H9 (cell line): ENCODE data around the gene ILF2. TPM values are rescaled to one million over a fixed set of nuclear protein-coding genes. Genes with fewer than 3 reads are reported as not detected.

ENCODE experiments used
- DNase-seq: peaks from one replicate; pipeline ENCODE4 v3.0.0-alpha.2; 2017
- H2AFZ ChIP-seq: one replicate; pipeline ENCODE4 v1.6.1; 2013; ENCODE audit warnings: mild to moderate bottlenecking, low read length, control low read depth, moderate library complexity
- H2AK5ac ChIP-seq: 2 replicates; pipeline ENCODE4 v1.6.1; 2013; ENCODE audit warnings: low read length, control low read depth, mixed read lengths; ENCODE audit not compliant: insufficient read length
- H2BK120ac ChIP-seq: one replicate; pipeline ENCODE4 v1.6.1; 2013; ENCODE audit warnings: low read depth, mild to moderate bottlenecking, low read length, control low read depth, inconsistent platforms; ENCODE audit not compliant: poor library complexity, severe bottlenecking
- H2BK12ac ChIP-seq: 2 replicates; pipeline ENCODE4 v1.6.1; 2013; ENCODE audit warnings: low read length, control low read depth, mixed read lengths, low read depth; ENCODE audit not compliant: insufficient read length
- H2BK15ac ChIP-seq: 2 replicates; pipeline ENCODE4 v1.6.1; 2013; ENCODE audit warnings: low read depth, low read length, control low read depth
- H2BK20ac ChIP-seq: one replicate; pipeline ENCODE4 v1.6.1; 2013; ENCODE audit warnings: low read depth, mild to moderate bottlenecking, low read length, control low read depth, inconsistent platforms; ENCODE audit not compliant: poor library complexity, severe bottlenecking
- H2BK5ac ChIP-seq: 2 replicates; pipeline ENCODE4 v1.6.1; 2013; ENCODE audit warnings: low read length, control low read depth, mixed read lengths; ENCODE audit not compliant: insufficient read length
- H3K14ac ChIP-seq: 2 replicates; pipeline ENCODE4 v1.6.1; 2013; ENCODE audit warnings: low read length, control low read depth; ENCODE audit not compliant: insufficient read depth
- H3K18ac ChIP-seq: 2 replicates; pipeline ENCODE4 v1.6.1; 2013; ENCODE audit warnings: low read depth, mild to moderate bottlenecking, mixed read lengths, low read length, control low read depth; ENCODE audit not compliant: insufficient read length
- H3K23ac ChIP-seq: 2 replicates; pipeline ENCODE4 v1.6.1; 2013; ENCODE audit warnings: low read length, control low read depth, mixed read lengths, low read depth; ENCODE audit not compliant: insufficient read length
- H3K23me2 ChIP-seq: 2 replicates; pipeline ENCODE4 v1.6.1; 2013; ENCODE audit warnings: low read depth, mild to moderate bottlenecking, mixed read lengths, low read length, control low read depth; ENCODE audit not compliant: insufficient read length, poor library complexity, severe bottlenecking
- H3K27ac ChIP-seq: 2 replicates; pipeline ENCODE4 v1.5.1; 2013; ENCODE audit warnings: low read length, control low read depth, mixed read lengths, low read depth; ENCODE audit not compliant: insufficient read length
- H3K27me3 ChIP-seq: 2 replicates; pipeline ENCODE4 v1.6.1; 2013; ENCODE audit warnings: low read length, control low read depth, inconsistent platforms; ENCODE audit not compliant: insufficient read depth
- H3K4ac ChIP-seq: 2 replicates; pipeline ENCODE4 v1.6.1; 2013; ENCODE audit warnings: low read depth, mild to moderate bottlenecking, control low read depth, inconsistent platforms, low read length, moderate library complexity
- H3K4me1 ChIP-seq: 2 replicates; pipeline ENCODE4 v1.6.1; 2013; ENCODE audit warnings: low read length, control low read depth, inconsistent platforms; ENCODE audit not compliant: insufficient read depth
- H3K4me2 ChIP-seq: 2 replicates; pipeline ENCODE4 v1.6.1; 2013; ENCODE audit warnings: low read length, control low read depth, mixed read lengths; ENCODE audit not compliant: insufficient read length, insufficient read depth
- H3K56ac ChIP-seq: 2 replicates; pipeline ENCODE4 v1.6.1; 2013; ENCODE audit warnings: low read depth, mild to moderate bottlenecking, mixed read lengths, low read length, control low read depth; ENCODE audit not compliant: insufficient read length
- H3K79me1 ChIP-seq: 2 replicates; pipeline ENCODE4 v1.6.1; 2013; ENCODE audit warnings: low read depth, mild to moderate bottlenecking, moderate library complexity, low read length, control low read depth, inconsistent platforms; ENCODE audit not compliant: insufficient read depth, poor library complexity, severe bottlenecking
- H3K79me2 ChIP-seq: 2 replicates; pipeline ENCODE4 v1.6.1; 2013; ENCODE audit warnings: low read length, control low read depth, inconsistent platforms; ENCODE audit not compliant: insufficient read depth
- H3K9ac ChIP-seq: 2 replicates; pipeline ENCODE4 v1.6.1; 2013; ENCODE audit warnings: low read length, control low read depth, mixed read lengths; ENCODE audit not compliant: insufficient read length; ENCODE audit errors: extremely low read depth
- H3K9me3 ChIP-seq: one replicate; pipeline ENCODE4 v1.6.1; 2013; ENCODE audit warnings: low read depth, low read length, inconsistent platforms; ENCODE audit not compliant: control insufficient read depth
- H3T11ph ChIP-seq: one replicate; pipeline ENCODE4 v1.6.1; 2013; ENCODE audit warnings: mild to moderate bottlenecking, low read length, control low read depth, inconsistent platforms
- H4K20me1 ChIP-seq: one replicate; pipeline ENCODE4 v1.6.1; 2013; ENCODE audit not compliant: control insufficient read depth, insufficient read length, insufficient read depth
- H4K5ac ChIP-seq: 2 replicates; pipeline ENCODE4 v1.6.1; 2013; ENCODE audit warnings: low read depth, mild to moderate bottlenecking, mixed read lengths, low read length, control low read depth; ENCODE audit not compliant: insufficient read length
- H4K8ac ChIP-seq: replicated peaks from 2 replicates; pipeline ENCODE4 v1.6.1; 2013; ENCODE audit warnings: low read length, control low read depth, mixed read lengths, low read depth; ENCODE audit not compliant: insufficient read length
- H4K91ac ChIP-seq: 2 replicates; pipeline ENCODE4 v1.6.1; 2013; ENCODE audit warnings: low read depth, mild to moderate bottlenecking, moderate library complexity, mixed read lengths, low read length, control low read depth; ENCODE audit not compliant: insufficient read length
- H3K27ac Mint-ChIP-seq, 3 experiments: 2 replicates in 2 of 3; 3 replicates in 1 of 3; pipeline ENCODE4 v1.8.0; 2020 to 2021; ENCODE audit warnings: mixed read lengths in 3 of 3, mild to moderate bottlenecking in 1 of 3, moderate library complexity in 1 of 3
- H3K27me3 Mint-ChIP-seq: 2 replicates; pipeline ENCODE4 v1.8.0; 2021; ENCODE audit warnings: low read depth, mild to moderate bottlenecking, moderate library complexity, mixed read lengths
- H3K36me3 Mint-ChIP-seq, 3 experiments: 2 replicates in 2 of 3; 3 replicates in 1 of 3; pipeline ENCODE4 v1.8.0; 2020 to 2021; ENCODE audit warnings: low read depth in 3 of 3, mixed read lengths in 3 of 3; ENCODE audit not compliant: insufficient read depth in 1 of 3
- H3K4me1 Mint-ChIP-seq, 2 experiments: 2 replicates each; pipeline ENCODE4 v1.8.0; 2020; ENCODE audit warnings: mixed read lengths in 2 of 2
- H3K4me3 Mint-ChIP-seq, 2 experiments: 2 replicates in 1 of 2; 3 replicates in 1 of 2; pipeline ENCODE4 v1.8.0; 2020 to 2021; ENCODE audit warnings: mild to moderate bottlenecking in 2 of 2, mixed read lengths in 2 of 2, moderate library complexity in 1 of 2
- H3K9me3 Mint-ChIP-seq, 2 experiments: 2 replicates in 1 of 2; 3 replicates in 1 of 2; pipeline ENCODE4 v1.8.0; 2020; ENCODE audit warnings: mild to moderate bottlenecking in 2 of 2, mixed read lengths in 2 of 2, moderate library complexity in 1 of 2
- CTCF ChIP-seq: fragments of 200-600 bp; sonication (generic); conservative IDR thresholded peaks from 3 replicates; pipeline ENCODE4 v1.8.0; 2021; ENCODE audit warnings: antibody characterized with exemption, mild to moderate bottlenecking
- WGBS: extraction: QIAGEN DNeasy Blood & Tissue Kit; methylation state at CpG from one replicate; pipeline ENCODE4 v1.1.7; 2013; ENCODE audit warnings: missing lambda C conversion rate, low lambda C conversion rate, mixed read lengths; ENCODE audit not compliant: insufficient read length; ENCODE audit errors: extremely low coverage; 5-methylcytosine and 5-hydroxymethylcytosine counted together
- total RNA-seq: library from RNA; stranded (reverse); gene quantifications from 2 replicates; pipeline ENCODE4 v1.2.1, GENCODE V29; 2021

The ILF2 gene
- total RNA-seq, 1 experiment from 2014 or later: 357 TPM

- Histone ChIP-seq H3K4ac (no peak overlapping the region), H2BK12ac (no peak overlapping the region), H3K9me3 (no peaks in the 10 kb centered on the region), H3K23ac (no peak overlapping the region), H2BK120ac (no peak overlapping the region), H3K79me1 (peaks cover 4% of the 10 kb centered on the region), H3K18ac (no peak overlapping the region), H2BK5ac (no peak overlapping the region), H4K8ac (no peak overlapping the region), H3K4me1 (no peaks in the 10 kb centered on the region), H3K27ac (no peak overlapping the region), H3T11ph (no peak overlapping the region), H3K79me2 (peaks cover 4% of the 10 kb centered on the region; the same call in 1 of the 2 replicates), H2AK5ac (no peak overlapping the region), H4K5ac (no peak overlapping the region), H3K9ac (no peak overlapping the region), H2BK15ac (no peak overlapping the region), H2AFZ (no peak overlapping the region), H3K23me2 (peaks cover 11% of the 10 kb centered on the region), H3K4me2 (no peak overlapping the region), H3K56ac (no peak overlapping the region), H3K27me3 (no peaks in the 10 kb centered on the region), H2BK20ac (no peak overlapping the region), H3K14ac (no peak overlapping the region), H4K20me1 (no peaks in the 10 kb centered on the region), H4K91ac (no peak overlapping the region)
- Mint-ChIP-seq H3K27ac (no peak overlapping the region), H3K36me3 (peaks cover 53 to 85% (median 78%) of the 10 kb centered on the region in 3 experiments), H3K27me3 (no peaks in the 10 kb centered on the region), H3K9me3 (peaks cover 0 to 3% of the 10 kb centered on the region in 2 experiments; a peak in 1 of 5 replicates), H3K4me3 (no peak overlapping the region), H3K4me1 (peaks cover 9 to 13% of the 10 kb centered on the region in 2 experiments)
- no peak for DNase-seq
- no CpG with 5 or more reads among the region's 6 CpGs for WGBS
- no peak for TF ChIP-seq CTCF
Measured at GRCh38 chr1:153638261-153638660, 32.5 kb downstream of the ILF2 start.
